HG03558 (cell line): Measurements from ENCODE around the gene CC2D2B.

Experiments
- ATAC-seq: cut with Tn5 transposase; IDR thresholded peaks from one replicate; pipeline ENCODE4 v1.9.1; 2021; ENCODE audit warnings: moderate number of reproducible peaks; ENCODE audit not compliant: unreplicated experiment; ENCODE audit errors: extremely low read depth

The CC2D2B gene

DNA sequence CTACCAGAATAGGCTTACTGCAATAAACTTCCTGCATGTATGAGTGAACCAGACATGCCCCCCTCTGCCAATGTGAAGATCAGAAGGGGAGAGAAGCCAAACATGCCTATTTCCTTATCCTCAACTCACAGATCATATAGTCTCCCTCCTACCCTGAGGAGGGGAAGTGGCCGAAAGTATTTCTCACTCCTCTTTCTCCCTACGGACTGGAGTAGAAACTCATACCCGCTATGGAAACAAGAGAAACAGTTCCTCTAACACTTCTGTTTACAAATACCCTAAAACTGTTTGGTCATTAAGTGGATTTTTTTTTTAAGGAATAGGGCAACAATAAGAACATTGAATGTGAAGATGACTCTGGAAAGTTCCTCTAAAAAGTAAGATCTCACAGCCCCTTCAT lies 167.0 kb downstream of the CC2D2B start:
- ATAC-seq, result no peak

DNA sequence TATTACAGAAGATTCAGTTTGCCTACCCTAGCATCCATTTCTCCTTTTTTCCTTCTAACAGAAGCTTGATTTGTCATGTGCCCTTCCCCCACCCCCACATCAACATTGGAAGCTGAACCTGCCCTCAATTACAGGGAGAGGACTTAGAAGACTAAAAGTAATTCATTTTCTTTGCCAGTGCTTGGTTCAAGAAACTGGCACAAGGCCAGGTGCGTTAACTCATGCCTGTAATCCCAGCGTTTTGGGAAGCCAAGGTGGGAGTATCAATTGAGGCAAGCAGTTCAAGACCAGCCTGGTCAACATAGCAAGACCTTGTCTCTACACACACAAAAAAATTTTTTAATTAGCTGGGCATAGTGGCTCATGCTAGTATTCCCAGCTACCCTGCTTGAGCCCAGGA lies 168.2 kb downstream of the CC2D2B start:
- no peak for ATAC-seq

DNA sequence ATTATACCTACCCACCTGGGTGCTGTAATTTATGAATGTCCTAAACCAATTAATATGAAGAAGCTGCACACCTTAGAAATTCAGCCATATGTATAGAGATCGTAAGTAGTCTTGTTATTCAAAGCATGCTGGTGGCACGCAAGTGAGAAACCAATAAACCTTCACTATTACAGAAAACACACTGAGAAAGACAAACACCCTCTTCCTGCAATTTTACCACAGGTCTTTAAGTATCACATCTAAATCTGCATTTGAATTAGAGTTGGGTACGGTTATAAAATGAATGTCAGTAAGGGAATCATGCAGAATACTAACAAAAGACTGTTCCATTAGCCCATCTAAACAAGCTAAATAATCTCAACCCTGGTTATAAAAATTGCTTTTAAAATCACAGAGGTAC lies 169.4 kb downstream of the CC2D2B start:
- no peak for ATAC-seq

DNA sequence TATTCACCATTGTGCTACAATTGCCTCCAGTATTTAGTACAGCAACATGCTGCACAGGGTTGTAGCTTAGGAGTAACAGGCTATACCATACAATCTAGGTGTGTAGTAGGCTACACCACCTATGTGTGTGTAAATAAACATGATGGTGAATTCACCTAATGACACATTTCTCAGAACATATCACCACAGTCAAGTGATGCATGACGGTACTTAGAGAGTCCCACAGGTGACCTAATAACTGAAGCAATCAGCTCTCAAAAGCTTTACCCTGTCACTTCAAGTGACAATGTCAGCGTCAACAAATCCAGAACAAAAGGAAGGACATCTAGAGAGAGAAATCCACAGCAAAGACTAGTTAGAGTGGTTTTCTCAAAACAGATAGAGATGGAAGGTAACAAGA lies 174.4 kb downstream of the CC2D2B start:
- no peak for ATAC-seq
